Heart left ventricle (tissue), 13 donors: ENCODE data around the gene HTT-AS.

Experiments
- POLR2A ChIP-seq, 2 donors: fragments of 450-650 bp; IDR thresholded peaks; one replicate each; pipeline ENCODE4 v1.6.1; 2017; ENCODE audit warnings: antibody characterized with exemption in 2 of 2, mild to moderate bottlenecking in 2 of 2, moderate library complexity in 2 of 2
- TF ChIP-seq, protein P1 (sequence below), 12 donors: fragments of 200-600 bp; sonication (generic) in 4 of 12; IDR thresholded peaks; one replicate each; pipeline versions ENCODE4 v1.5.0 to v1.8.0; 2018 to 2022; ENCODE audit warnings: antibody characterized with exemption in 12 of 12, mild to moderate bottlenecking in 5 of 12
- donor health status: ischemic (EF 13 %, LVEDD 7.1; RV severe dilation, severe dysfunction).
- donor health status: DM: no; HTN: yes; CAD: no.
- donor health status: DM: no; HTN: no; CAD: no.
- donor health status: ischemic (EF 25% LVEDD 6.9; RV normal size, moderate dysfunction).
- donor health status: ischemic (EF 25% LVEDD 5.7; RV mildly dilated, moderate dysfunction).
- donor health status: ischemic (EF 35%, LVEDD 5.7; RV mildly dilated, moderate dysfunction).
- donor health status: nonischemic (EF 11% LVEDD 7.7; RV severe dilation, severe dysfunction).
- donor health status: DM: yes; HTN: yes; CAD: no.
- donor health status: PGD.
- donor health status: ischemic (EF 29% LVEDD 5.4; RV normal size, mild dysfunction).
- donor health status: nonischemic (EF 23%, LVEDD 6.1; RV moderate dilation, normal function).

GRCh38 chr4:3098346-3098745 lies 24.0 kb upstream of the HTT-AS start:
- no peak for TF ChIP-seq POLR2A (IDR thresholded peaks at IDR 0.05)
- TF ChIP-seq, protein P1, sequence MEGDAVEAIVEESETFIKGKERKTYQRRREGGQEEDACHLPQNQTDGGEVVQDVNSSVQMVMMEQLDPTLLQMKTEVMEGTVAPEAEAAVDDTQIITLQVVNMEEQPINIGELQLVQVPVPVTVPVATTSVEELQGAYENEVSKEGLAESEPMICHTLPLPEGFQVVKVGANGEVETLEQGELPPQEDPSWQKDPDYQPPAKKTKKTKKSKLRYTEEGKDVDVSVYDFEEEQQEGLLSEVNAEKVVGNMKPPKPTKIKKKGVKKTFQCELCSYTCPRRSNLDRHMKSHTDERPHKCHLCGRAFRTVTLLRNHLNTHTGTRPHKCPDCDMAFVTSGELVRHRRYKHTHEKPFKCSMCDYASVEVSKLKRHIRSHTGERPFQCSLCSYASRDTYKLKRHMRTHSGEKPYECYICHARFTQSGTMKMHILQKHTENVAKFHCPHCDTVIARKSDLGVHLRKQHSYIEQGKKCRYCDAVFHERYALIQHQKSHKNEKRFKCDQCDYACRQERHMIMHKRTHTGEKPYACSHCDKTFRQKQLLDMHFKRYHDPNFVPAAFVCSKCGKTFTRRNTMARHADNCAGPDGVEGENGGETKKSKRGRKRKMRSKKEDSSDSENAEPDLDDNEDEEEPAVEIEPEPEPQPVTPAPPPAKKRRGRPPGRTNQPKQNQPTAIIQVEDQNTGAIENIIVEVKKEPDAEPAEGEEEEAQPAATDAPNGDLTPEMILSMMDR (IDR thresholded peaks at IDR 0.05) = no peak
